Fibroblast of skin of abdomen (primary cell): ENCODE results near the gene SPINK4.

Experiments
- DNase-seq: peaks from one replicate; pipeline ENCODE4 v3.0.0-alpha.2; 2013

Gene SPINK4

DNA sequence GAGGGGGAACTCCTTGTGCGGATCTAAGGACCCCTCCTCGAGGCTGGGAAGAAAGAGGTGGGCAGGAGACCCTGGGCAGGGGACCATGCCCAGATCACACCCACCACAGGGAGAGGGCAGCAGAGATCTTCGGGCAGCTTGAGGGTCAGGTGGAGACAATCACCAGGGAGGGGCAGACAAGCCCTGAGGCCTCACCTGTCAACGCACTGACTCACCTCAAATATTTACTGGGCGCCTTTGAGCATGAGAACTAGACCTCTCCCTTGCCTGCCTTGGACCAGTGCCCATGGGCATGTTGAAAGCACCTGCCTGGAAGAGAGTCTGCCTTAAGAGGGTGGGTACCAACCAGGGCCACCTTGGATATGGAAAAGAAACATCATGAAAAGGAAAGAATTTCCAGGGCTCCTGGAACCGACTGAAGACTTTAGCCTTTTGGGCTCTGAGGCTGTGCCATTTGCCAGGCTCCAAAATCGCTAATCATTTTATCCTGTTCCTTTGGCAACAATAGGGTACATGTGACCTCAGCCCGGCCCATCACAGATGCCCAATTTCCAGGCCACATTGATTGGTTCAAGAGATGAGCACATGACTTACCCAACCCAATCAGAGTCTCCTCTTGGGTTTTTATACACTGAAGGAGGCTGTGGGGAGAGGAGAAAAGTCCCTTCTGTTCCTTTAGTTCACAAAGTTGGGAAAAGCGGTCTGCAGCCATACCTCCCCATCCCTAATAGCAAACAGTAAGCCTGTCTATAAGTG, 10.4 kb upstream of the SPINK4 start:
- DNase-seq = no peak

DNA sequence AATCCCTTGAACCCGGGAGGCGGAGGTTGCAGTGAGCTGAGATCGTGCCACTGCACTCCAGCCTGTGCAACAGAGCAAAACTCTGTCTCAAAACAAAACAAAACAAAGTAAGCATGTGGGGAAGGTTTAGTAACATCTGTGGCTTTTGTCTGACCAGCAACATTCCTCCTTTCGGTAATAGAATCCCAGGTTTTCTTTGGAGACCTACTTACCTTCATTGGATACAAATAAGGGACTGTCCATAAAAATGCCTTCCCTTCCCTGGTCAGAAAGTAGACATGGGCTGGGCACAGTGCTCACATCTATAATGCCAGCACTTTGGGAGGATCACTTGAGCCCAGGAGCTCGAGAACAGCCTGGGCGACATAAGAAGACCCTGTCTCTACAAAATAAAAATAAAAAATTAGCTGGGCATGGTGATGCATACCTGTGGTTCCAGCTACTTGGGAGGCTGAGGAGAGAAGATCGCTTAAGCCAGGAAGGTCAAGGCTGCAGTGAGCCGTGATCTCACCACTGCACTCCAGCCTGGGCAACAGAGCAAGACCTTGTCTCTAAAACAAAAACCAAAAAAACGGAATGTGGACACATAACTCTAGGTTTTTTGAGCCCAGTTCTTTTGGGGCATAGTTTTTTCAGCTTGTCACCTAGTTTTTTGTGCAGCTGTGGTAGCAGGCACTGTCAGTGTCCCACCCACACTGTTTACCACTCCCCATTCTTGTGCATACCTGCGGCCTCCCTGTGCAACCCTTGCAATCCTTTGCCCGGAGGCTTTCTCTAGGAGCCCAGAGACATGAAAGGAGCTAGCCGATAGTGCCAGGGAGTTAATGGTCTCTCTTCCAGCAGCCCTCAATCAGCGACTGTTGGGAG, 9.0 kb upstream of the SPINK4 start:
- DNase-seq = no peak

DNA sequence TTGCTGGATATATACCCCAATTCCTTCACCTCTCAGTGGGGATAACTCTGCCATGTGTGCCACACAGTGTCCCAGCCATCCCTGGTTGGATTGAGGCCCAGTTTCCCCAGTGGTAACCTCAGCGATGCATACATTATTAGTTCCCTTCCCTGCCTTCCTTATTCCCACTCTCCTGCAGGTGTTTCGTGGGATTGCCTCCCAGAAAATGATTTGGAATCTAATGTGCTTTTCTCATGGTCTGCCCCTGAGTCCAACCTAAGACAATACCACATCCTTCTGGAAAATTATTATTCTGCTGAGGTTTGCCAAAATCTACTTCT, 8.4 kb upstream of the SPINK4 start:
- no peak for DNase-seq

DNA sequence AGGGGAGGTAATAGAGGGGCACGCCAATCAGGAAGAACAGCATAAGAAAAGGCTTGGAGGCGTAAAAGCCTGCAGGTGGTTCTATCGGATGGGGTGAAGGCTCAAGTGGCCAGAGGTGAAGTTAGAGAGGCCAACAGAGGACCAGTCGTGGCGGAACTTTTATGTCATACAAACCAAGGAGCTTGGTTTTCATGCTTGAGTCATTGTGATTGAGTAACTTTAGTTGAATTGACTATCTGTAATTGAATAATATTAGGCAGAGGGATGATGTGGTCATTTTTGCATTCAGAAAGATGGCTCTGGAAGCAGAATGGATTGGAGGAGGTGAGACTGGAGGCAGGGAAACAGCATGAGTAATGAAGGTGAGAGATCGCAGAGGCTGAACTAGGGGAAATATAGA, 7.2 kb upstream of the SPINK4 start:
- no peak for DNase-seq

DNA sequence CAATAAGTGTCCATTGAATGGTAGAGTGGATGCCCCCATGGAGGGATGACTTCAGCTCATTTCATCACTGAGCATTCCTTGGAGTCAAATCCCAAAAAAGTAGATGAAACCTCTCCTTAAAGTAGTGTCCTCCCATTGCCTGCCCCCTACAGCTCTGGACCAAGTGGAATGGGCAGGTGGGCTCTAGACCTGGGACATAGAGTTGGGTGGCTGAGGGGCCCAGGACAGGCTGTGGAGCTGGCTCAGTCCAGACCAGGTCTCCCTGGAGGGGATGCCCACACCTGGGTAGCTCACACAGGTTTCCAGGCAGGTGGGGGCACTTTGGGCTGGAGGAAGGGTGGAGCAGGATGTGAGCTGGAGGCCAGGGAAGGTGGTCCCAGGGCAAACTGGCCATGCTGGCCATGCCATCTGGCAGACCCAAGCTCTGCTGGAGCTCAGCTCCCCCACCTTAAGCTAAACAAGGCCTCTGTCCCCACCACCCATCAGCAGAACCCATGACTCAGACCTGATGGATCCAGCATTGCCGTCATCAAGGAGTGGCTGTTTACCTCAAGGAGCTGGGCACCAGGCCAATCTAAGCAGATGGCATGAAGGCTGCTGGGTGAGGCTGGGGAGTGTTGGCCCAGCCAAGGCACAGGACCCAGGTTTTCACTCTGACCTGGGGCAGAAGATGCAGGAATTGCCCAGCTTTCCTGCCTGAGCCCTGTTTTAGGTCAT, 6.2 kb upstream of the SPINK4 start:
- DNase-seq = peak; percentile 79

DNA sequence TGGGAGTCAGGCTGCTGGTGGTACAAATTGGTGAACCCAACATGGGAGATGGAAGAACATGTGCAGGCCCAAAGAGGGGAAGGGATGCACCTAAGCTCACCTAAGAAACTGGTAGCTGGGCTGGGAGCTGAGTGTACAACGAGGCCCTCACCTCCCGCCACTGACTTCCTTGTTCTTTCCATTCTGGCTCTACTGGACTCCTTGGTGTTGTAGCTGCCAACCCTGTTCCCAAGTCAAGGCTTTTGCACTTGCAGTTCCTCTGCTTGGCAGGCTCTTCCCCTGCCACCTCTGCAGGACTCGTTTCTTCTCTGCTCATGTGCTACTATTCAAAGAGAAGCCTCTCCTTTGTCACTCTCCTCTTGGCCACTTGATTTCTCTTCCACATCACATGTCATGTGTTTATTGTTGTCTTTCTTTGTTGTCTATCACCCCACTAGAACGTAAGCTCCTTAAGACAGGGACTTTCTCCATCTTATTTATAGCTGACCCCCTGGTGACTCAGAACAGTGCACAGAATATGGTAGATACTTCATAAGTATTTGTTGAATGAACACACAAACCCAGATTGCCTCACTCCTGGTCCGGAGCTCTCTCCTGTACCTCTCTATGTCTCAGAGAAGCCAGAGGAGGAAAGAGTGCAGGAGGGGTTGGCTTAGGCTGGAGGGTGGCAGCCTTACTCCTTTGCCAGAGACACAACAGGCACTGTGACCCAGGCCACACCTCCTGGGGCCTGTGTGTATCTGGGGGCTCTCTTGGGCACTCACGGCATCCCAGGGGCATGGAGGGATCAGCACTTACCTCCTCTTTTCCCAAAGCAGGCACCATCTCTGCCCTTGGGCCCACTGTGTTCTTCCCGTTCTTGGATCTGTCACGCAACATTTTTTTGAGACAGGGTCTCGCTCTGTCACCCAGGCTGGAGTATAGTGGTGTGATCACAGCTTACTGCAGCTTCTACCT, 5.2 kb upstream of the SPINK4 start:
- DNase-seq = no peak

DNA sequence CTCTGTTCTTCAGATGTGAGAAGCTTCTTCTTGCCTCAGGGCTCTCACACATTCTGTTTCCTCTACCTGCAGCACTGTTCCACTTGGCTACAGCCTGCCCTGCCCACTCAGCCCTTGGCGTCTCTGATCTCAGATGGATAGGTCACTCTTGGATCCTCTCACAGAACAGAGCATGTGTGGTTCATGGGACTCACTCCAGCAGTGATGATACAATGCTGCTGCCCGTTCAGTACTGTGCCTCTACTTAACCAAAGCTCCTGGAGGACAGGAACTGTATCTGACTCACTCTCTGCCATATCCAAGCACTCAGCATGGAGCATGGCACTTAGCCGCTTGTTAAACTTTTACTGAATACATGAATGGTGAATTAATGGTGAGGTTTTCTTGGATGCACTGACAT, 3.4 kb upstream of the SPINK4 start:
- DNase-seq = no peak

DNA sequence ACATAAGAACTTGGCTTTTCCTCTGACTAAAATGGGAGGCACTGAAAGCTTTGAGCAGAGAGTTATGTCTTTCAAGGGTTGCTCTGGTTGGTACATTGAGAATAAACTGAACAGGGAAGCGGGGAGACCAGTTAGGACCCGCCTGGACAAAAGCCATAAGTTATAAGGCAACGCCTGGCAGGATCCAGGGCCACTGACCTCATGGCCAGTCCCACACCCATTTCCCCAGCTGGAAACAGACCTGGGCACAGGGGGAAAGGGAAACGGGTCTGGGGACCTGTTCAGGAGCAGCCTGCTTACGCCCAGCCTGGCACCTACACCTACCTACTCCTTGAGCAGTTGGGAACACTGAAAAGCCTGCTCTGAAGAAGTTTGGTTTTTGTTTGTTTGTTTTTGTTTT, 1.3 kb downstream of the SPINK4 start:
- no peak for DNase-seq

DNA sequence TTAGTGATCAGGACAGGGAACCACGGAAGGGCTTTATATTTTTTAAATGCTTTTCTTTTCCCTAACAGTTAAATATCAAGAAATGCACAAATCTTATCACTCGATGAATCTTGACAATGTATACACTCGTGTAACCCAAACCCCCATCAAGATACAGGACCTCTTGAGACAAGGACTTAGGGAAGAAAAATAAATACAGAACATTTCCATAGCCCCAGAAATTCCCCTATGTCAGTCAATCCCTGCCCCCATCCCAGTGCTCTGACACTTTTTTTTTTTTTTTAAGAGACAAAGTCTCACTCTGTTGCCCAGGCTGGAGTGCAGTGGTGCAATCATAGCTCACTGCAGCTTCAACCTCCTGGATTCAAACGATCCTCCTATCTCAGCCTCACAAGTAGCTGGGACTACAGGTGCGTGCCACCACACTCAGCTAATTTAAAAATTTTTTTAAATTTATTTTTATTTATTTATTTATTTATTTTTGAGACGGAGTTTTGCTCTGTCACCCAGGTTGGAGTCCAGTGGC, 2.7 kb downstream of the SPINK4 start:
- no peak for DNase-seq

DNA sequence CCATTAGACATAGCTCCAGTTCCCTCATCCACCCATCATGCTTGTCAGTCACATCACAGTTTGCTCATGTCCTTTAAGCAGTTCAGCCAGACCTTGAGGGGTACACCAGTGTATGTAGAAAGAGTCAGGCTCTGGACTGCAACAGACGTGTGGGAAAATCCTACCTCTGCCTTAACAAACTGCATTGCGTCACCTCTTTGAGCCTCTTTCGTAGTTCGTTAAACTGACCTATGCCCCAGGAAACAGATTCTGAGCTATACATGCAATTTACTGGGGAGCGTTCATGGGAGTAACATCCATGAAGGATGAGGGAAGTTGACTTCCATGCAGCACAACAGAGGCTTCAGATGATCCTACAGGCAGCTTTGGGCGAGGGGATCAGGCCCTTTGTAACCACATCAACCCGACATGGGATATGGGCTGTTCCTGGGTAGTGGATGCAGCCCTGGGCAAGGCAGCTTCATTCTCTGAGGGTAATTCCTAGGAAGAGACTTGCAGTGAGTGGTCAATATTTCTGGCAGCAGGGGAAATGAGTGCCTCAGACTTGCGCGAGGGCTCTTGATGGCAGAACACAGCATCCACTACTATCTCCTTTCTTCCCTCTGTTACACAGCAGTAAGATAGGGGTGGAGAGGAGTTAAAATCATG, 4.3 kb downstream of the SPINK4 start:
- DNase-seq = no peak

DNA sequence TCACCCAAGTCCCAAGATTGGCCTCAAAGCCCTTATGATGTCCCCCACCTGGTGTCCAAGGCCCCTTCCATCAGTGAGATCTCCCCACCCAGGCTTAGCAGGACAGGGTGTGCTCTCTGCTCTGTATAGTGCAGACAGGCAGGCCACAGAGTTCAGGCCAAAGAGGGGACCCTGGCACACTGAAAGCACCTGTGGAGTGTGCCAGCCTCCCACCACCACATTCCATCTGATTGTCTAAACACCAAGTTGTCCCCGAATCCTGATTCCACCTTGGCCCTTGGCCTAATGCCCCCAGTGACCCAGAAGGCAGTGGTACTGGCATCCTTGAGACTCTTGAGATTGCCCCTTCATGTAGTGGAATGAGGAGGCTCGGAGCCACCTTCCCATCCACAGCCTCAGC, 5.4 kb downstream of the SPINK4 start:
- no peak for DNase-seq

DNA sequence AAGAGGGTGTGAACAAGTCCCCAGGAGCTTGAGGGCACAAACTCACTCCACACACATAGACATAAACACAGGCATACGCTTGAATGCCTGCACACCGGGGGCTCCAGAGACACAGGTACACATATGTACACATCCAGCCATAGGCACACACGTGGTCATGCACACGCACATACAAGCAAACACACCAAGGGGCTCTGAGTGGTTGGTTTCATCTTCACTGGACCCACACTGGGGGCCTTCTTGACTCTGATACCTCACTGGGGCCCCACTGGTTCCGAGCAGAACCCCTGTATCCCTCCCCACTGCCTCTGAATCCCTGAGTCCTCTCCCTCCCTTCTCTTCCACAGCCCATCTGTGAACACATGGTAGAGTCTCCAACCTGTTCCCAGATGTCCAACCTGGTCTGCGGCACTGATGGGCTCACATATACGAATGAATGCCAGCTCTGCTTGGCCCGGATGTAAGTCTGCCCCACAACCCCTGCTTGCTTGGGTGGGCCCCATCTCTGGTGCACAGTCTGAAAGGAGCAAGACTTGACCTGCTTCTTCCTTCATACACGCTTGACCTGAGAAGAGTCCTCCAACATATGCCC, 6.4 kb downstream of the SPINK4 start:
- DNase-seq = no peak

DNA sequence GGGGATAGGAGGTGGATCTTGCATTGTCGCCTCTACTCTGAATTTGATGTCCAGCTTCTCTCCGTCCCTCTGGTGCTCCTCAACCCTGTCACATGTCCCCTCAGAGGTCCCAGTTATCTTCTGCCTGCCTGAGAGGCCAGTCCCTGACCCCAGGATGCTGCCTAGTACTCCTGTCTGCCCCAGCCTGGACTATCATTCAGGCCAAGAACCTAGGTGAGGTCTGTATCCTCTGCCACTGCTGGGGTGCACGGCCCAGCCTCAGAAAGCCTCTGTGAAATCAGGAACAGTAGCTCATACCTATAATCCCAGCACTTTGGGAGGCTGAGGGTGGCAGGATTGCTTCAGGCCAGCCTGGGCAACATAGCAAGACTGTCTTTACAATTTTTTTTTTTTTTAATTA, 8.6 kb downstream of the SPINK4 start:
- DNase-seq = no peak

DNA sequence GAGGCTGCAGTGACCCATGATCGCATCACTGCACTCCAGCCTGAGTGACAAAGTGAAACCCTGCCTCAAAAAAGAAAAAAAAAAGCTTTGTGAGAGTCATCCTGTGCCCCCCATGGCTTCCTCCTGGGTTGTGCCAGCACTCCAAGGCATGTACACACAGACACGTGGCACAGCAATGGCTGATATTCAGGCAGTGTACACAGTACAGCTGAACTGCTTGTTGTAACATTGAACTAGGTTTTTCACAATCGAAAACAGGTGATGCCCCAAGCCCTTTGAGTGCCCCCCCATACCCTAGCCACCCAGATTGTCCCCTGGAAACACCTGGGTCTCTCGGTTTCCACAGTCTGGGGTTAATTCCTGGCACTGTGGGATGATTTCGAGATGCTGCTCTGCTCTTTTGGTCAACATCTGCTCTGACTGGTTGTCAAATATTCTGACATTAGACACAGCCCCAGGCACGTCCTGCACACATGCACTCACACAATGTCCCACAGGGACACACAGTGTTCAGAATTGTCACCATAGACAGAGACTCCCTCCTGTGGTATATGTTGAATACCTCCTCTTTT, 9.2 kb downstream of the SPINK4 start:
- DNase-seq = no peak

DNA sequence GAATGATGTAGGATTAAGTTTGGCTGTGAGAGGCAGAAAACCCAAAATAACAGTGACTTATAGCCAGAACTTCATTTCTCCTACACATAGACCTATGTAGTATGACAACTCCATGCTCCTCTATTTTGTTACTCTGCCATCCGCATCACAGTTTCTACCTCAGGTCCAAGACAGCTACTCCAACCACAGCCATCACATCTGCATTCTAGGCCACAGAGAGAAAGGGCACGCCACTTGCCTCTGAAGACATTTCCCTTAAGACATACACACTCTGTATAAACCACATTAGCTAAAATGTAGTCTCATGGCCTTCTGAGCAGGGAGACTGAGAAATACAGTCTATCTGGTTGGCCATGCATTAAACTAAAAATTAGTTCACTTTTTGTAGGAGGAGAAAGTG, 10.0 kb downstream of the SPINK4 start:
- DNase-seq = no peak

DNA sequence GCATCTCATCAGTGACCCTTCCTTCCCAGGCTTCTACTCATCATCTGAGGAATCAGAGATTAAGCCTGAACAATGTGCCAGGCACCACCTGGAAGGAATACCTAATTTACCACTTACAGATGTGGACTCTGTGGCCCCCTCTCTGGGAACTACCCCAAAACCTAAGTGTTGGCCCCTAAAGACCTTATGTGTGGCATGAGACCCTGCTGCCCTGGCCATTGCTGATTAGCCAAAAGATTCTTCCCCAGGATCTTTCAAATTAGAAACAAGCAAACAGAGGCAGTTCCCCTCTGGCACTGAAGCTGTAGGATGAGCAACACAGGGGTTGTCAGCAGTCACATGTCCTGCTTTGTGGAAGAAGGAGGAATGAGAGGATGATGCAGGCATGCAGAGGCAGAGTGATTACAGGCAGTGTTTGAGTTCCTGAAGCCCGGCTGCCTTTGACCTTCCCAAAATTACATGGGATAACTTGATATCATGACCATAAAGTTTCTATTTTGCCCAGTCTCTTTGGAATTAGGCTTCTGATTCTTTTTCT, 10.6 kb downstream of the SPINK4 start:
- DNase-seq = peak; percentile 36

DNA sequence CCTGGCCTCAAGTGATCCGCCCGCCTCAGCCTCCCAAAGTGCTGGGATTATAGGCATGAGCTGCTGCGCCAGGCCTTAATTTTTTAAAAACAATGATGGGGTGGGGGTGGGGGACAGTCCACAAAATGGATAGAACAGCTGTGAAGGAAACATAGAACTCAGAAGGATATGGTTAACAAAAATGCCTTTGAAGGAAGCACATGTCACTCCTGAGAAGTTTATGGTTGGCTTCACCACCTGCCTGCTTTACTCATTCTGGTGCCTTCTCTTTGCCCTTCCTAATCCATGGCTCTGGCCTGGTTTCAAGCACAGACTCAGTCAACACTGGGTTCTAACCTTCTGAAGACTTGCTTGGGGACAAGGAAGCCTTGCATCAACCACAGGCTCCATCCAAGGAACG, 14.2 kb downstream of the SPINK4 start:
- no peak for DNase-seq

DNA sequence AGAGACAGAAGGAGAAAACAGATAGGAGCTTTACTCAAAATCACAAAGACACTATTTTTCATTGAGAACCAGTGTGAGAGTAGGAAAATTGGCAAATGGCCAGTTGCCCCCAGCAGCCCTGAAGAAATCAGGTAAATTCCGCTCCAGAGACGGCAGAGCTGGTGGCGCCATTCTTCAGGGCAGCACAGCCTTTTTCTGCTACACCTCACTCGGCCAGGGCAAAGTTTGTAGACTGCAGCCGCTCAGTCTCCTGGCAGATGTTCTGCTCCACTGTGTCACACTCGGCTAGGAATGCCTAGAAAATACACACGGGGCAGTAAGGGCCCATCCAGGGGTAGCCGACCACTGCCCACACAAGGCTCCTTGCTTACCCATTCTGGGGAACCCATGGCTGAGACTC, 15.0 kb downstream of the SPINK4 start:
- no peak for DNase-seq

DNA sequence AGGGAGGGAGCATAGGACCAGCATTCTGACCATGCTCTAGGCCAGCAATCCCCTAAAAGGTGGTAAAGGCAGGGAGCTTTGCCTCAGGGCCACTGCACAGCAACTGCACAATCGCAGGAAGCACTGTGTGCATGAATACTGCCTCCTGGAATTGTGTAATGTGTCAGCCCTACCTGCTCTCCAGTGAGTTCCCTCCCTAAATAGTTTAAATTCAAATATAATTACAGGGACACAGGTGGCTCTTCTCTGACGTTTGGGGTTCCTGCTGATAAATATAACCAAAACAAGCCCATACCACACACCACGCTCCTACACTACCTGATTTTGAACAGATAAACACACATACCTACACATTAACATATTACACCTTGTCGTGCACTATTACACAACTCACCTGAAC, 15.5 kb downstream of the SPINK4 start:
- DNase-seq = no peak

DNA sequence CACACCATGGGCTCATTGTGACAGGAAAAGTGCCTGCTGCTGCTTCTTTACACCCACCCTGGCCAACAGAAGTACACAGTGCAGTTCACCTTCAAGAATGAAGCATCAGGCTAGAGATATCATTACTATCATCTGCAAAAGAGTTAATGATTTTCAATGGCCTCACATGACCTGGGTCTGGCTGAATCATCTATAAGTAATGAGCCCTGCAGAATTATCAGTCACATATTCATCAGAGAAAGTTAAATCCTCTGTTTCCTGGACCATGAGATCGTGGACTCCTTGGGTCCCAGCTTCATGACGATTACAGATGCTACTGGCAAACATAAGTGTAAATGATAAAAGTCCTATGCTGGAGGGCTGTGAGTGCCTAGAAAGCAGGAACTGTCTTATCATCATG, 16.3 kb downstream of the SPINK4 start:
- DNase-seq = no peak

DNA sequence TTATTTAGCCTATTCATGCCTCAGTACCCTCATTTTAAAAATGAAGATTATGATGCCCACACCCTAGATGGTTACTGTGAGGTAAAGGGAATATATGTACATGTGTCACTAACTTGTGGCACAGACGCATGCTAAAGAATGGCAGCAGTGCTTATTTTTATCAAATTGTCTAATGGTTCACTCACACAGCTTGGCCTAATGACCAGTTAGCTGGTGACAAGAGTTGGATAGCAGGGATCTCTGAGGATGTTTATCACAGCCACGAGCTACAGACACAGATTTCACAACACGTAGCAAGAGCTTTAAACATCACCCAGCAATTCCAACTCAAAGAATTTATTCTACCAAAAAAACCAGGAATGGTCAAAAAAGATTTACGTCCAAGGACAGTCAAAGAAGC, 17.3 kb downstream of the SPINK4 start:
- DNase-seq = no peak
